K562 (cell line): ENCODE measurements around the gene UBE2H. TPM values are rescaled to one million over a fixed set of nuclear protein-coding genes. Genes with fewer than 3 reads are reported as not detected.

ENCODE experiments used
- ATAC-seq: fragments of 200-7000 bp; cut with Tn5 transposase; 3 replicates; pipeline ENCODE4 v1.9.1; 2020; ENCODE audit warnings: moderate library complexity
- BruUV-seq: library from RNA; stranded (reverse); fragments of 400-500 nt; replicated peaks from 2 replicates; lab custom pipeline; 2021; lab: Mats Ljungman, UMichigan
- CTCF ChIA-PET: fragments of 300-600 bp; formaldehyde crosslinking; extraction: SDS; loops from one replicate; lab custom pipeline; 2021; ENCODE audit warnings: low intra/inter-chr PET ratio; lab: Yijun Ruan, JAX
- POLR2A ChIA-PET: fragments of 300-600, 350-650 bp; sonication (Branson Sonifier 250); formaldehyde crosslinking; extraction: SDS; loops from one replicate; lab custom pipeline; 2021; ENCODE audit warnings: antibody characterized with exemption, inconsistent platforms; lab: Yijun Ruan, JAX
- DNase-seq, 4 experiments: peaks; one replicate each; pipeline versions ENCODE4 v3.0.0 to v3.0.0-alpha.2; 2011 to 2018; ENCODE audit warnings: low spot score in 3 of 4, mixed read lengths in 3 of 4; ENCODE audit errors: extremely low read depth in 1 of 4
- FAIRE-seq: peaks from 2 replicates; lab custom pipeline; 2011; peaks lifted over from hg19 to GRCh38; lab: Jason Lieb, UNC
- H2AFZ ChIP-seq: 2 replicates; pipeline ENCODE4 v1.6.0; 2011; ENCODE audit warnings: low read depth, low read length, control low read depth, inconsistent platforms
- H3K27ac ChIP-seq: fragments of 200-600 bp; 3 replicates; pipeline ENCODE4 v1.8.0; 2011; ENCODE audit warnings: low read depth, mild to moderate bottlenecking, control low read depth, inconsistent platforms, low read length, moderate library complexity, mixed read lengths; ENCODE audit errors: extremely low read depth
- H3K27me3 ChIP-seq, 2 experiments: fragments of 300-600 bp in 1 of 2; 2 replicates in 1 of 2; 3 replicates in 1 of 2; pipeline versions ENCODE4 v1.6.0 to v1.8.0; 2011; ENCODE audit warnings: inconsistent platforms in 2 of 2, low read length in 2 of 2, mild to moderate bottlenecking in 1 of 2, mixed read lengths in 1 of 2, moderate library complexity in 1 of 2; ENCODE audit not compliant: control insufficient read depth in 2 of 2, insufficient read depth in 2 of 2
- H3K36me3 ChIP-seq: fragments of 300-600 bp; 3 replicates; pipeline ENCODE4 v1.8.0; 2011; ENCODE audit warnings: mild to moderate bottlenecking, low read length, inconsistent platforms; ENCODE audit not compliant: control insufficient read depth, insufficient read depth
- H3K4me1 ChIP-seq, 2 experiments: fragments of 200-600 bp in 1 of 2; replicated peaks in 1 of 2; 2 replicates in 1 of 2; 3 replicates in 1 of 2; pipeline versions ENCODE4 v1.5.1 to v1.8.0; 2011; ENCODE audit warnings: inconsistent platforms in 2 of 2, low read length in 2 of 2, mild to moderate bottlenecking in 1 of 2, mixed read lengths in 1 of 2, moderate library complexity in 1 of 2; ENCODE audit not compliant: control insufficient read depth in 2 of 2, insufficient read depth in 2 of 2
- H3K4me2 ChIP-seq: 2 replicates; pipeline ENCODE4 v1.6.1; 2011; ENCODE audit warnings: low read length, control low read depth, inconsistent platforms, mixed read lengths; ENCODE audit not compliant: insufficient read depth
- H3K4me3 ChIP-seq: fragments of 200-600 bp; sonication (generic), shearing (Covaris generic); 2 replicates; pipeline ENCODE4 v1.5.1; 2016; ENCODE audit warnings: control low read depth, inconsistent platforms
- H3K79me2 ChIP-seq: fragments of 200-600 bp; 3 replicates; pipeline ENCODE4 v1.8.0; 2011; ENCODE audit warnings: low read length, inconsistent platforms; ENCODE audit not compliant: control insufficient read depth, insufficient read depth
- H3K9ac ChIP-seq, 2 experiments: 2 replicates each; pipeline versions ENCODE4 v1.6.0 to v1.6.1; 2011; ENCODE audit warnings: low read depth in 2 of 2, low read length in 2 of 2, control low read depth in 1 of 2, inconsistent platforms in 1 of 2, mild to moderate bottlenecking in 1 of 2, mixed read lengths in 1 of 2; ENCODE audit not compliant: insufficient read depth in 1 of 2
- H3K9me1 ChIP-seq: one replicate; pipeline ENCODE4 v1.6.0; 2011; ENCODE audit warnings: inconsistent platforms, mild to moderate bottlenecking, low read length, moderate library complexity; ENCODE audit not compliant: control insufficient read depth, insufficient read depth
- H3K9me3 ChIP-seq: replicated peaks from 2 replicates; pipeline ENCODE4 v1.5.1; 2011; ENCODE audit warnings: low read depth, low read length, inconsistent platforms; ENCODE audit not compliant: control insufficient read depth, insufficient read depth
- H4K20me1 ChIP-seq: replicated peaks from 2 replicates; pipeline ENCODE4 v1.6.1; 2011; ENCODE audit warnings: low read length, inconsistent platforms, mixed read lengths; ENCODE audit not compliant: control insufficient read depth, insufficient read depth
- ARID1B ChIP-seq: fragments of 450-650 bp; IDR thresholded peaks from 2 replicates; pipeline ENCODE4 v1.6.1; 2016; ENCODE audit warnings: antibody characterized with exemption, mild to moderate bottlenecking, inconsistent platforms
- BACH1 ChIP-seq: fragments of 200-800 bp; sonication (Bioruptor generic); IDR thresholded peaks from 2 replicates; pipeline ENCODE4 v1.6.1; 2016; ENCODE audit warnings: missing genetic modification characterization, missing compliant biosample characterization
- DPF2 ChIP-seq: fragments of 450-650 bp; IDR thresholded peaks from 2 replicates; pipeline ENCODE4 v1.6.1; 2016
- GABPB2 ChIP-seq: fragments of 250-450 bp; sonication (Bioruptor Pico); conservative IDR thresholded peaks from 2 replicates; pipeline ENCODE4 v1.5.1; 2021; ENCODE audit warnings: mild to moderate bottlenecking
- GATAD2B ChIP-seq: fragments of 450-650 bp; IDR thresholded peaks from 2 replicates; pipeline ENCODE4 v1.6.1; 2017; ENCODE audit warnings: mild to moderate bottlenecking, borderline replicate concordance
- IRF1 ChIP-seq: sonication (generic); formaldehyde crosslinking; IDR thresholded peaks from 2 replicates; pipeline ENCODE4 v1.8.0; 2022; ENCODE audit warnings: missing genetic modification reagents, mild to moderate bottlenecking, borderline replicate concordance
- MAFF ChIP-seq: IDR thresholded peaks from 2 replicates; pipeline ENCODE4 v1.6.1; 2012; ENCODE audit warnings: low read length, improper control_type of control experiment
- MAFG ChIP-seq: fragments of 450-650 bp; conservative IDR thresholded peaks from 2 replicates; pipeline ENCODE4 v1.6.1; 2016; ENCODE audit warnings: missing genetic modification characterization, missing compliant biosample characterization
- MAFK ChIP-seq: IDR thresholded peaks from 2 replicates; pipeline ENCODE4 v1.6.1; 2011; ENCODE audit warnings: low read length, improper control_type of control experiment
- MECOM ChIP-seq: fragments of 250-450 bp; sonication (Bioruptor Pico); IDR thresholded peaks from 2 replicates; pipeline ENCODE4 v1.8.0; 2022; ENCODE audit warnings: inconsistent platforms
- MLLT1 ChIP-seq, 2 experiments: fragments of 450-650 bp; IDR thresholded peaks; 2 replicates each; pipeline ENCODE4 v1.6.1; 2016
- NELFE ChIP-seq: IDR thresholded peaks from 2 replicates; pipeline ENCODE4 v1.6.1; 2011; ENCODE audit warnings: mild to moderate bottlenecking; ENCODE audit not compliant: insufficient read depth, insufficient read length
- RCOR1 ChIP-seq, 2 experiments: IDR thresholded peaks; 2 replicates each; pipeline ENCODE4 v1.6.1; 2012; ENCODE audit warnings: low read depth in 2 of 2, low read length in 2 of 2, borderline replicate concordance in 1 of 2, improper control_type of control experiment in 1 of 2
- SMARCB1 ChIP-seq: IDR thresholded peaks from 2 replicates; pipeline ENCODE4 v1.6.1; 2011; ENCODE audit warnings: improper control_type of control experiment, low read depth; ENCODE audit not compliant: insufficient read length
- TRIM24 ChIP-seq, 2 experiments: fragments of 450-650 bp; IDR thresholded peaks; 2 replicates each; pipeline ENCODE4 v1.6.1; 2016
- ZNF224 ChIP-seq: sonication (generic); formaldehyde crosslinking; IDR thresholded peaks from 2 replicates; pipeline ENCODE4 v1.8.0; 2022; ENCODE audit warnings: mild to moderate bottlenecking, missing genetic modification reagents
- ZNF766 ChIP-seq: fragments of 200-800 bp; sonication (Bioruptor generic); conservative IDR thresholded peaks from 2 replicates; pipeline ENCODE4 v1.6.1; 2016; ENCODE audit warnings: missing genetic modification characterization, missing compliant biosample characterization
- WGBS: fragments of 100-300 bp; shearing (Covaris generic); methylation state at CpG from one replicate; pipeline ENCODE4 v1.1.6; 2016; ENCODE audit warnings: low coverage, mixed read lengths; ENCODE audit not compliant: insufficient coverage; ENCODE audit errors: missing lambda C conversion rate; 5-methylcytosine and 5-hydroxymethylcytosine counted together
- in situ Hi-C: fragments of 300-500 bp; cut with MboI; formaldehyde crosslinking; loops from 4 replicates; pipeline ENCODE4 v1.15.0; 2018; ENCODE audit warnings: inconsistent platforms, mixed read lengths
- intact Hi-C: fragments of 100-400 bp; cut with micrococcal nuclease; formaldehyde crosslinking; loops from 2 replicates; pipeline ENCODE4 v1.14.2; 2022
- polyA plus RNA-seq, 8 experiments: library from polyadenylated mRNA; depleted of rRNA in 4 of 8; stranded (reverse) in 5 of 8; unstranded in 3 of 8; fragments of >200 nt; fragmentation: Nextera tagmentation in 2 of 8; fragmentation: Illumina TruSeq in 1 of 8; extraction: Ambion mirVana in 2 of 8; extraction: Trizol in 1 of 8; gene quantifications; 2 replicates each; pipeline versions ENCODE4 v1.2.1 to v1.2.3, GENCODE V29; 2011 to 2014; ENCODE audit warnings: inconsistent platforms in 1 of 8, missing spikeins in 1 of 8
- total RNA-seq, 7 experiments: library from RNA; depleted of rRNA in 6 of 7; stranded (reverse); fragments of >200 nt in 6 of 7; fragmentation: Illumina TruSeq in 2 of 7; extraction: Trizol in 2 of 7; gene quantifications; 2 replicates each; pipeline versions ENCODE4 v1.2.1 to v1.2.3, GENCODE V29; 2011 to 2021; ENCODE audit warnings: low replicate concordance in 1 of 7
- TF ChIP-seq, protein P1 (sequence below): sonication (generic); formaldehyde crosslinking; IDR thresholded peaks from 2 replicates; pipeline ENCODE4 v1.8.0; 2022; ENCODE audit warnings: missing genetic modification reagents, mild to moderate bottlenecking, borderline replicate concordance

UBE2H gene
- total and polyA plus RNA-seq, 9 of the 15 experiments (the other 6 are each of a cell fraction or from before 2014, with no cell fraction given), result 6.3 to 33.0 (median 13.3) TPM

DNA sequence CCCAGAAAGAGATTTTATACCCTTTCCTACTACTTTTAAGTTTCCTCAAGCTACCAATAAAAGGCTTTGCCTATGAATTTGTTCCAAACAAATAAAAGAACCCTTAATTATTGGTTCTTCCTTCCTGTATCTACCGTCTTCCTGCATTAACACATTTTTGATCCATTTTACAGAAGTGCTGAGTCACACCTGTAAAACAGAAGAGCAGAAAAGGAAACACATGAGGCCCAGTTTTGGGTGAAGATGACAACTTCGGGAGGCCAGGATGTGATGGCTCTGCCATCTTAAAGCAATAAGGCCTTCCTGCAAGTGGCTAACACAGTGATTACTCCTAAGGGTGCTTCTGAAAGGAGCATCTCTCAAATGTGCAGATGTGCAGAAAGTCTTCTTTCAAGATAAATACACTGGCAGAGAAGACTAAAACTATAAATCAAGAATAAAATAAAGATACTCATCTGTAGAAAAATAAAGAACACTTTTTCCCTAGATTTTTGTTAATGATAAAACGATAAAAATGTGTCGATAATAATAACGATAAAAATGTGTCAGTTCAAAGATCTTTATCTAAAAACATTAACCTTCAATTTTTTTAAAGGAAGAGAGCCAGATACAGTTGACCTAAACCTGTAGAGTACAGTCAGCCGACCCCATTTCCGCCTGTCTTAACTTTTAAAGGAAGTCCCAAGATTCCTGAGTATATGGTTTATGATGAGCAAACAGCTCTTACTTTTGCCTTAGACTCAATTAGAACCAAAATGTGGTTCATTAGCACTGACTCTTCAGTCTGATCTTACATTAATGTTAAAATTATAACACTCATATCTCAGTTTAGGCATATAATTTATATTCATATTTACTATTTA lies 108.6 kb downstream of the UBE2H start:
- Histone ChIP-seq H3K9me3 (no peaks in the 10 kb centered on the region), H3K27me3 (no peaks in the 10 kb centered on the region), H3K4me3 (no peak overlapping the region), H3K4me2 (no peak overlapping the region; the same call in 1 of the 2 replicates), H3K79me2 (no peaks in the 10 kb centered on the region), H2AFZ (peak overlapping the region; percentile 14; the same call in 1 of the 2 replicates), H3K9me1 (no peaks in the 10 kb centered on the region), H3K27ac (no peak overlapping the region), H3K36me3 (no peaks in the 10 kb centered on the region), H3K9ac (no peak overlapping the region), H4K20me1 (no peaks in the 10 kb centered on the region), H3K4me1 (peaks cover 5 to 28% of the 10 kb centered on the region in 2 experiments; a peak in 4 of 5 replicates)
- DNase-seq (peak in 3 of 4 experiments; percentile 44 to 53 (median 46)), ATAC-seq (peak; percentile 15; the same call in 2 of the 3 replicates), FAIRE-seq (no peak)
- in situ Hi-C loops, result no loop called here
- POLR2A ChIA-PET, result interaction anchor here (0.7 to 1.4 kb wide), 5 partner anchors 10 to 204 kb away, joined by 3 to 6 read pairs (median 3); no protein-coding TSS in a partner anchor
- CTCF ChIA-PET, result interaction anchor here (0.5 kb wide), 1 partner anchor 151 kb away, joined by 3 read pairs; no protein-coding TSS in a partner anchor
- no TSS peak for BruUV-seq
- WGBS, result 51% methylated on average over 7 of the region's 7 CpGs
- intact Hi-C loops, result no loop called here
- TF ChIP-seq SMARCB1 (no peak), MAFK (peak; percentile 91), MAFG (tag) (peak; percentile 98), MAFF (peak; percentile 96), GABPB2 (CRISPR knock-in tag) (no peak), NELFE (no peak), DPF2 (peak; percentile 67; the same call in 1 of the 2 replicates), IRF1 (no peak), BACH1 (tag) (peak; percentile 79; the same call in 1 of the 2 replicates), TRIM24 (IDR thresholded peaks at IDR 0.05) (0 out of 4 replicates have a peak, but pooled peaks of 1 of the 2 experiments have one; percentile 20), ZNF224 (CRISPR knock-in tag) (no peak), ARID1B (peak; percentile 65), ZNF766 (CRISPR knock-in tag) (no peak), RCOR1 (IDR thresholded peaks at IDR 0.05; ENCODE audit: borderline replicate concordance in 1 of 2, low read depth in 2 of 2, low read length in 2 of 2) (peak in 1 of 2 experiments; percentile 19; a peak in 1 of 4 replicates), GATAD2B (no peak), MLLT1 (IDR thresholded peaks at IDR 0.05) (0 out of 4 replicates have a peak, but pooled peaks of 1 of the 2 experiments have one; percentile 16), MECOM (CRISPR knock-in tag) (peak; percentile 62; the same call in 1 of the 2 replicates)
- TF ChIP-seq, protein P1, sequence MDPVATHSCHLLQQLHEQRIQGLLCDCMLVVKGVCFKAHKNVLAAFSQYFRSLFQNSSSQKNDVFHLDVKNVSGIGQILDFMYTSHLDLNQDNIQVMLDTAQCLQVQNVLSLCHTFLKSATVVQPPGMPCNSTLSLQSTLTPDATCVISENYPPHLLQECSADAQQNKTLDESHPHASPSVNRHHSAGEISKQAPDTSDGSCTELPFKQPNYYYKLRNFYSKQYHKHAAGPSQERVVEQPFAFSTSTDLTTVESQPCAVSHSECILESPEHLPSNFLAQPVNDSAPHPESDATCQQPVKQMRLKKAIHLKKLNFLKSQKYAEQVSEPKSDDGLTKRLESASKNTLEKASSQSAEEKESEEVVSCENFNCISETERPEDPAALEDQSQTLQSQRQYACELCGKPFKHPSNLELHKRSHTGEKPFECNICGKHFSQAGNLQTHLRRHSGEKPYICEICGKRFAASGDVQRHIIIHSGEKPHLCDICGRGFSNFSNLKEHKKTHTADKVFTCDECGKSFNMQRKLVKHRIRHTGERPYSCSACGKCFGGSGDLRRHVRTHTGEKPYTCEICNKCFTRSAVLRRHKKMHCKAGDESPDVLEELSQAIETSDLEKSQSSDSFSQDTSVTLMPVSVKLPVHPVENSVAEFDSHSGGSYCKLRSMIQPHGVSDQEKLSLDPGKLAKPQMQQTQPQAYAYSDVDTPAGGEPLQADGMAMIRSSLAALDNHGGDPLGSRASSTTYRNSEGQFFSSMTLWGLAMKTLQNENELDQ, result no peak
